H1 (cell line): ENCODE data around the gene BBS12. TPM values are rescaled to one million over a fixed set of nuclear protein-coding genes. Genes with fewer than 3 reads are reported as not detected.

ENCODE experiments used
- CTCF ChIA-PET: fragments of 300-600 bp; sonication (Branson Sonifier 250); formaldehyde crosslinking; loops from one replicate; lab custom pipeline; 2021; ENCODE audit not compliant: partially characterized antibody; lab: Charles Lee
- POLR2A ChIA-PET: fragments of 300-600 bp; sonication (Branson Sonifier 250); formaldehyde crosslinking; loops from one replicate; lab custom pipeline; 2021; ENCODE audit warnings: inconsistent platforms; ENCODE audit not compliant: partially characterized antibody; lab: Charles Lee
- DNase-seq, 2 experiments: peaks; one replicate each; pipeline versions ENCODE4 v3.0.0 to v3.0.0-alpha.2; 2010 to 2022; ENCODE audit warnings: low spot score in 2 of 2, low read depth in 1 of 2, mixed read lengths in 1 of 2
- FAIRE-seq: peaks from 2 replicates; lab custom pipeline; 2011; peaks lifted over from hg19 to GRCh38; lab: Jason Lieb, UNC
- H2AFZ ChIP-seq: 2 replicates; pipeline ENCODE4 v1.8.1; 2012; ENCODE audit warnings: low read length, inconsistent platforms
- H2AK5ac ChIP-seq: 2 replicates; pipeline ENCODE4 v1.6.1; 2013; ENCODE audit warnings: low read depth, low read length
- H2BK120ac ChIP-seq: replicated peaks from 2 replicates; pipeline ENCODE3; 2013; ENCODE audit warnings: low read depth, low read length, inconsistent platforms
- H2BK12ac ChIP-seq: 2 replicates; pipeline ENCODE4 v1.6.1; 2013; ENCODE audit warnings: low read depth, low read length
- H2BK15ac ChIP-seq: 2 replicates; pipeline ENCODE4 v1.6.1; 2013; ENCODE audit warnings: low read length
- H2BK20ac ChIP-seq: 2 replicates; pipeline ENCODE4 v1.6.1; 2013; ENCODE audit warnings: low read length
- H2BK5ac ChIP-seq: 2 replicates; pipeline ENCODE4 v1.6.1; 2013; ENCODE audit warnings: low read depth, low read length
- H3K14ac ChIP-seq: 2 replicates; pipeline ENCODE4 v1.6.1; 2013; ENCODE audit warnings: inconsistent platforms; ENCODE audit not compliant: insufficient read length
- H3K18ac ChIP-seq: 2 replicates; pipeline ENCODE4 v1.6.1; 2013; ENCODE audit warnings: low read length; ENCODE audit errors: extremely low read depth
- H3K23ac ChIP-seq: 2 replicates; pipeline ENCODE4 v1.6.1; 2013; ENCODE audit warnings: inconsistent platforms; ENCODE audit not compliant: insufficient read length
- H3K23me2 ChIP-seq: 2 replicates; pipeline ENCODE4 v1.6.1; 2013; ENCODE audit warnings: low read depth, low read length
- H3K27ac ChIP-seq: 2 replicates; pipeline ENCODE4 v1.6.1; 2011; ENCODE audit warnings: low read depth, low read length, inconsistent platforms
- H3K27me3 ChIP-seq, 4 experiments: replicated peaks in 1 of 4; 1 replicate in 1 of 4; 2 replicates in 3 of 4; pipeline versions ENCODE4 v1.6.1 to v1.8.1; 2011 to 2013; ENCODE audit warnings: low read length in 3 of 4, mild to moderate bottlenecking in 3 of 4, inconsistent platforms in 2 of 4, mixed read lengths in 2 of 4, moderate library complexity in 1 of 4; ENCODE audit not compliant: control insufficient read depth in 3 of 4, insufficient read depth in 3 of 4; ENCODE audit errors: extremely low read depth in 1 of 4
- H3K36me3 ChIP-seq, 4 experiments: 2 replicates each; pipeline versions ENCODE4 v1.6.1 to v1.8.1; 2011 to 2013; ENCODE audit warnings: mild to moderate bottlenecking in 4 of 4, low read length in 3 of 4, moderate library complexity in 2 of 4, control low read depth in 1 of 4, inconsistent platforms in 1 of 4; ENCODE audit not compliant: insufficient read depth in 4 of 4, control insufficient read depth in 2 of 4
- H3K4ac ChIP-seq: replicated peaks from 2 replicates; pipeline ENCODE3; 2013; ENCODE audit warnings: low read length, low read depth, mixed read lengths, inconsistent platforms; ENCODE audit not compliant: insufficient read length
- H3K4me1 ChIP-seq, 4 experiments: replicated peaks in 1 of 4; 1 replicate in 1 of 4; 2 replicates in 3 of 4; pipeline versions ENCODE4 v1.6.1 to v1.8.1; 2011 to 2013; ENCODE audit warnings: low read length in 3 of 4, inconsistent platforms in 2 of 4, mixed read lengths in 1 of 4; ENCODE audit not compliant: insufficient read depth in 4 of 4, control insufficient read depth in 3 of 4
- H3K4me2 ChIP-seq, 2 experiments: 2 replicates each; pipeline versions ENCODE4 v1.6.1 to v1.8.1; 2011 to 2013; ENCODE audit warnings: low read depth in 2 of 2, low read length in 2 of 2, control low read depth in 1 of 2, inconsistent platforms in 1 of 2, mild to moderate bottlenecking in 1 of 2; ENCODE audit not compliant: insufficient read depth in 1 of 2
- H3K4me3 ChIP-seq, 4 experiments: fragments of 200-600, 300-600 bp in 1 of 4; sonication (generic), shearing (Covaris generic), sonication (Bioruptor Twin) in 1 of 4; 2 replicates each; pipeline versions ENCODE4 v1.5.1 to v1.8.1; 2011 to 2016; ENCODE audit warnings: low read length in 4 of 4, low read depth in 3 of 4, control low read depth in 2 of 4, inconsistent platforms in 2 of 4, mild to moderate bottlenecking in 2 of 4, mixed read lengths in 1 of 4, moderate library complexity in 1 of 4; ENCODE audit not compliant: insufficient read depth in 2 of 4; ENCODE audit errors: extremely low read depth in 1 of 4
- H3K56ac ChIP-seq: replicated peaks from 2 replicates; pipeline ENCODE3; 2013; ENCODE audit warnings: low read depth, mild to moderate bottlenecking, mixed read lengths, low read length, inconsistent platforms; ENCODE audit not compliant: insufficient read length
- H3K79me1 ChIP-seq: 2 replicates; pipeline ENCODE4 v1.6.1; 2013; ENCODE audit warnings: low read depth, low read length, control low read depth
- H3K79me2 ChIP-seq, 2 experiments: 2 replicates each; pipeline versions ENCODE4 v1.6.1 to v1.8.1; 2012 to 2013; ENCODE audit warnings: low read length in 2 of 2, mild to moderate bottlenecking in 2 of 2, inconsistent platforms in 1 of 2; ENCODE audit not compliant: insufficient read depth in 2 of 2, control insufficient read depth in 1 of 2
- H3K9ac ChIP-seq, 4 experiments: replicated peaks in 1 of 4; 1 replicate in 1 of 4; 2 replicates in 3 of 4; pipeline versions ENCODE4 v1.6.1 to v1.8.1; 2011 to 2013; ENCODE audit warnings: low read depth in 3 of 4, low read length in 3 of 4, control low read depth in 2 of 4, mild to moderate bottlenecking in 2 of 4, moderate library complexity in 2 of 4, inconsistent platforms in 1 of 4; ENCODE audit errors: extremely low read depth in 1 of 4
- H3K9me3 ChIP-seq, 2 experiments: 2 replicates each; pipeline versions ENCODE4 v1.6.1 to v1.8.1; 2012 to 2013; ENCODE audit warnings: mild to moderate bottlenecking in 2 of 2, moderate library complexity in 2 of 2, control low read depth in 1 of 2, inconsistent platforms in 1 of 2, low read depth in 1 of 2, low read length in 1 of 2, mixed read lengths in 1 of 2; ENCODE audit not compliant: insufficient read depth in 2 of 2
- H4K20me1 ChIP-seq, 2 experiments: replicated peaks in 1 of 2; 2 replicates each; pipeline versions ENCODE3 to v1.8.1; 2011 to 2013; ENCODE audit warnings: inconsistent platforms in 2 of 2, low read length in 2 of 2, mild to moderate bottlenecking in 1 of 2; ENCODE audit not compliant: insufficient read depth in 2 of 2, control insufficient read depth in 1 of 2
- H4K5ac ChIP-seq: 2 replicates; pipeline ENCODE4 v1.6.1; 2013; ENCODE audit warnings: low read length, low read depth, mixed read lengths, inconsistent platforms; ENCODE audit not compliant: insufficient read length
- H4K8ac ChIP-seq: 2 replicates; pipeline ENCODE4 v1.8.0; 2013; ENCODE audit warnings: mild to moderate bottlenecking, moderate library complexity, low read length, inconsistent platforms; ENCODE audit not compliant: insufficient read depth; ENCODE audit errors: extremely low read depth
- H4K91ac ChIP-seq: replicated peaks from 2 replicates; pipeline ENCODE3; 2013; ENCODE audit warnings: low read length, mixed read lengths, inconsistent platforms; ENCODE audit not compliant: insufficient read length
- CREB1 ChIP-seq: IDR thresholded peaks from 2 replicates; pipeline ENCODE4 v1.6.1; 2012; ENCODE audit warnings: inconsistent platforms
- PHF8 ChIP-seq: fragments of 200-600 bp; sonication (generic); conservative IDR thresholded peaks from 2 replicates; pipeline ENCODE4 v1.7.1; 2012; ENCODE audit warnings: low read depth, mild to moderate bottlenecking, inconsistent platforms, low read length, moderate library complexity
- POU5F1 ChIP-seq: IDR thresholded peaks from 2 replicates; pipeline ENCODE4 v1.6.1; 2011; ENCODE audit warnings: low read depth, mild to moderate bottlenecking, low read length, moderate library complexity
- SIRT6 ChIP-seq: IDR thresholded peaks from one replicate; pipeline ENCODE4 v1.7.1; 2012; ENCODE audit warnings: low read length, inconsistent platforms
- SP4 ChIP-seq: IDR thresholded peaks from 2 replicates; pipeline ENCODE4 v1.6.1; 2012; ENCODE audit warnings: low read length, inconsistent platforms
- TCF12 ChIP-seq: IDR thresholded peaks from 2 replicates; pipeline ENCODE4 v1.6.1; 2011; ENCODE audit warnings: low read depth, mild to moderate bottlenecking, low read length
- WGBS, 2 experiments: shearing (Covaris generic) in 1 of 2; methylation state at CpG; one replicate each; pipeline versions ENCODE4 v1.1.6 to v1.1.7; 2013 to 2015; ENCODE audit warnings: low lambda C conversion rate in 2 of 2, mixed read lengths in 2 of 2, inconsistent platforms in 1 of 2, low coverage in 1 of 2, missing lambda C conversion rate in 1 of 2; ENCODE audit not compliant: insufficient replicate concordance in 2 of 2, insufficient coverage in 1 of 2, insufficient read length in 1 of 2; ENCODE audit errors: extremely low coverage in 1 of 2, missing lambda C conversion rate in 1 of 2; 5-methylcytosine and 5-hydroxymethylcytosine counted together
- polyA plus RNA-seq, 7 experiments: library from polyadenylated mRNA; depleted of rRNA in 3 of 7; stranded (reverse) in 5 of 7; unstranded in 2 of 7; fragments of >200 nt in 5 of 7; fragments of 200-250 nt in 2 of 7; gene quantifications; 1 replicate in 5 of 7; 2 replicates in 1 of 7; 4 replicates in 1 of 7; pipeline versions ENCODE4 v1.2.1 to v1.2.3, GENCODE V29; 2011 to 2013; ENCODE audit warnings: missing spikeins in 2 of 7, mixed read lengths in 2 of 7
- total RNA-seq: library from RNA; stranded (reverse); fragmentation: NEBNext Ultra II Directional; extraction: Animal tissue kit (Norgen Biotek cat#: 25700); gene quantifications from 2 replicates; pipeline ENCODE4 v1.2.1, GENCODE V29; 2021

The BBS12 gene
- total and polyA plus RNA-seq, 2 of the 8 experiments (the other 6 are each of a cell fraction or from before 2014, with no cell fraction given): 0.88 to 2.6 TPM

DNA sequence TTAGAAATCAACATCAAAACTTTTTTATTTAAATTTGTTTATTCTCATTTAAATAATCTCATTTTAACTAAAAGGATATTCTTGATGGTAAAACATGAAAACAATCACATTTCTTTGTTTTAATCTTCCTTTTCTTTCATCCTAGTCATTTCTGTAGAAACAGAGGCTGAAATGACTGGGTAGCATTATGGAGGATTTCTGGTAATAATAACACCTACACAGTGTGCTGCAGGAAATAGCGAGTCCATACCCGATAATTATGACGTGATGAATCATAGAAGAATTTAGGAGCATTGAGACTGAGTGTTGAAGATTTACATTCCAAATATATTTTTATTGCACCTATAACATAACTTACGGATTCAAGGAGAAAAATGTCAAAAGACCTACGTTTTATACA lies 31.4 kb upstream of the BBS12 start:
- H4K8ac ChIP-seq: no peak overlapping the region
- no peak overlapping the region for H2BK12ac ChIP-seq
- no peak overlapping the region for H3K23ac ChIP-seq
- 91% methylated on average over 5 of the region's 5 CpGs; no CpG with 5 or more reads in 1 of the 2 experiments for WGBS, 2 experiments
- no peaks in the 10 kb centered on the region for H4K20me1 ChIP-seq
- H3K4me3 ChIP-seq: no peak overlapping the region
- H3K27me3 ChIP-seq: no peaks in the 10 kb centered on the region; a peak in 1 of 7 replicates
- no peaks in the 10 kb centered on the region for H3K79me2 ChIP-seq
- DNase-seq (no peak), FAIRE-seq (no peak)
- H2BK20ac ChIP-seq: no peak overlapping the region
- ChIA-PET POLR2A (no interaction called here), CTCF (interaction anchor here (0.9 to 2.8 kb wide), 5 partner anchors 13 to 253 kb away, joined by 3 to 15 read pairs (median 3); no protein-coding TSS in a partner anchor)
- H2BK120ac ChIP-seq: no peak overlapping the region
- H3K23me2 ChIP-seq: no peaks in the 10 kb centered on the region
- H3K56ac ChIP-seq: no peak overlapping the region
- H4K5ac ChIP-seq: no peak overlapping the region
- H2BK15ac ChIP-seq: no peak overlapping the region
- no peaks in the 10 kb centered on the region for H3K36me3 ChIP-seq
- H3K79me1 ChIP-seq: no peaks in the 10 kb centered on the region
- no peaks in the 10 kb centered on the region for H3K4me1 ChIP-seq
- TF ChIP-seq POU5F1: no peak
- no peak for TF ChIP-seq PHF8
- no peak for TF ChIP-seq TCF12
- no peak for TF ChIP-seq CREB1
- no peak for TF ChIP-seq SP4
- TF ChIP-seq SIRT6: no peak
- no peak overlapping the region for H3K4ac ChIP-seq
- no peak overlapping the region for H3K27ac ChIP-seq
- H2AFZ ChIP-seq: no peak overlapping the region
- no peak overlapping the region for H2AK5ac ChIP-seq
- H3K9me3 ChIP-seq: no peaks in the 10 kb centered on the region
- no peak overlapping the region for H2BK5ac ChIP-seq
- H3K4me2 ChIP-seq: no peak overlapping the region
- H4K91ac ChIP-seq: no peak overlapping the region
- no peak overlapping the region for H3K14ac ChIP-seq
- H3K18ac ChIP-seq: no peak overlapping the region
- no peak overlapping the region for H3K9ac ChIP-seq
